Psoas muscle (tissue), 8 donors: ENCODE measurements around the gene PREX1. TPM values are rescaled to one million over a fixed set of nuclear protein-coding genes. Genes with fewer than 3 reads are reported as not detected.

ENCODE experiments used
- ATAC-seq, 4 donors: fragments of 200-7000 bp; cut with Tn5 transposase; one replicate each; pipeline ENCODE4 v1.9.1; 2020; ENCODE audit warnings: moderate library complexity in 3 of 4, mild to moderate bottlenecking in 2 of 4
- DNase-seq, 2 donors: peaks; one replicate each; pipeline ENCODE4 v3.0.0-alpha.2; 2020
- H3K27ac ChIP-seq: fragments of 200-600 bp; one replicate; pipeline ENCODE4 v1.8.0; 2022
- H3K27me3 ChIP-seq, 3 donors: fragments of 200-600 bp in 1 of 3; one replicate each; pipeline versions ENCODE4 v1.6.1 to v1.8.0; 2013 to 2022; ENCODE audit warnings: low read length in 2 of 3, mild to moderate bottlenecking in 2 of 3, moderate library complexity in 1 of 3; ENCODE audit not compliant: insufficient read depth in 3 of 3
- H3K36me3 ChIP-seq, 2 donors: fragments of 200-600 bp in 1 of 2; one replicate each; pipeline versions ENCODE4 v1.6.1 to v1.8.0; 2013 to 2022; ENCODE audit warnings: low read depth in 1 of 2, mild to moderate bottlenecking in 1 of 2, moderate library complexity in 1 of 2; ENCODE audit not compliant: insufficient read depth in 1 of 2
- H3K4me1 ChIP-seq: fragments of 200-600 bp; one replicate; pipeline ENCODE4 v1.8.0; 2022
- H3K4me3 ChIP-seq: fragments of 200-600 bp; one replicate; pipeline ENCODE4 v1.8.0; 2022; ENCODE audit warnings: mild to moderate bottlenecking
- H3K9me3 ChIP-seq: fragments of 200-600 bp; one replicate; pipeline ENCODE4 v1.8.0; 2022
- WGBS, 3 donors: extraction: QIAGEN DNeasy Blood & Tissue Kit; methylation state at CpG; one replicate each; pipeline versions ENCODE4 v1.1.6 to v1.1.7; 2013; 5-methylcytosine and 5-hydroxymethylcytosine counted together
- intact Hi-C, 2 donors: fragments of 100-400 bp; cut with DNase I; formaldehyde crosslinking; loops; one replicate each; pipeline versions ENCODE4 v1.11.0 to v1.14.2; 2022
- polyA plus RNA-seq, 3 donors: library from polyadenylated mRNA; stranded (reverse); fragments of 200-250 nt; gene quantifications; one replicate each; pipeline ENCODE4 v1.2.3, GENCODE V29; 2013
- total RNA-seq, 4 donors: library from RNA; stranded (reverse); fragmentation: NEBNext Ultra II Directional in 2 of 4; extraction: Animal tissue kit (Norgen Biotek cat#: 25700) in 2 of 4; gene quantifications; one replicate each; pipeline versions ENCODE4 v1.2.1 to v1.2.4, GENCODE V29; 2021 to 2023
- TF ChIP-seq, protein P1 (sequence below): fragments of 200-600 bp; IDR thresholded peaks from one replicate; pipeline ENCODE4 v1.8.0; 2022; ENCODE audit warnings: antibody characterized with exemption
- donor health status: healthy with polysubstance abuse.
- donor health status: DM: no; HTN: no; CAD: no; lungs with moderate emphysema.
- donor health status: Bipolar disorder and iron deficiency.
- donor health status: healthy.
- donor health status: DM: yes; HTN: yes; CAD: no.
- donor health status: DM: no; HTN: no; CAD: no.
- donor health status: DM: no; HTN: no; CAD: no.
- donor health status: DM: yes; HTN: yes; CAD: no.

PREX1 gene
- total and polyA plus RNA-seq, 7 donors, result 2.5 to 8.3 (median 5.3) TPM

GRCh38 chr20:48785801-48786200 is 42.0 kb downstream of the PREX1 start:
- DNase-seq, result no peak
- no peak for ATAC-seq
- Histone ChIP-seq H3K4me3 (no peak overlapping the region), H3K4me1 (no peaks in the 10 kb centered on the region), H3K9me3 (no peaks in the 10 kb centered on the region), H3K27me3 (peaks cover 0 to 3% (median 0%) of the 10 kb centered on the region in 3 donors), H3K27ac (no peak overlapping the region), H3K36me3 (no peaks in the 10 kb centered on the region)
- WGBS, 3 donors, result 96 to 99% (median 97%) methylated on average over 8 of the region's 8 CpGs
- TF ChIP-seq, protein P1, sequence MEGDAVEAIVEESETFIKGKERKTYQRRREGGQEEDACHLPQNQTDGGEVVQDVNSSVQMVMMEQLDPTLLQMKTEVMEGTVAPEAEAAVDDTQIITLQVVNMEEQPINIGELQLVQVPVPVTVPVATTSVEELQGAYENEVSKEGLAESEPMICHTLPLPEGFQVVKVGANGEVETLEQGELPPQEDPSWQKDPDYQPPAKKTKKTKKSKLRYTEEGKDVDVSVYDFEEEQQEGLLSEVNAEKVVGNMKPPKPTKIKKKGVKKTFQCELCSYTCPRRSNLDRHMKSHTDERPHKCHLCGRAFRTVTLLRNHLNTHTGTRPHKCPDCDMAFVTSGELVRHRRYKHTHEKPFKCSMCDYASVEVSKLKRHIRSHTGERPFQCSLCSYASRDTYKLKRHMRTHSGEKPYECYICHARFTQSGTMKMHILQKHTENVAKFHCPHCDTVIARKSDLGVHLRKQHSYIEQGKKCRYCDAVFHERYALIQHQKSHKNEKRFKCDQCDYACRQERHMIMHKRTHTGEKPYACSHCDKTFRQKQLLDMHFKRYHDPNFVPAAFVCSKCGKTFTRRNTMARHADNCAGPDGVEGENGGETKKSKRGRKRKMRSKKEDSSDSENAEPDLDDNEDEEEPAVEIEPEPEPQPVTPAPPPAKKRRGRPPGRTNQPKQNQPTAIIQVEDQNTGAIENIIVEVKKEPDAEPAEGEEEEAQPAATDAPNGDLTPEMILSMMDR, result no peak
- intact Hi-C loops, result no loop called here

- TF ChIP-seq, protein P1, result no peak
- 96 to 98% (median 97%) methylated on average over 6 of the region's 6 CpGs for WGBS, 3 donors
- no peak overlapping the region for H3K4me3 ChIP-seq
- H3K36me3 ChIP-seq, result no peaks in the 10 kb centered on the region
- peaks cover 0 to 3% (median 0%) of the 10 kb centered on the region in 3 donors for H3K27me3 ChIP-seq
- intact Hi-C loops, result no loop called here
- no peak for ATAC-seq
- H3K4me1 ChIP-seq, result no peaks in the 10 kb centered on the region
- H3K27ac ChIP-seq, result no peak overlapping the region
- DNase-seq, result no peak
- H3K9me3 ChIP-seq, result no peaks in the 10 kb centered on the region
These were observed 42.5 kb downstream of the PREX1 start for GRCh38 chr20:48785256-48785655.

- H3K4me1 ChIP-seq, result no peaks in the 10 kb centered on the region
These were observed 43.5 kb downstream of the PREX1 start for GRCh38 chr20:48784273-48784641.

DNA sequence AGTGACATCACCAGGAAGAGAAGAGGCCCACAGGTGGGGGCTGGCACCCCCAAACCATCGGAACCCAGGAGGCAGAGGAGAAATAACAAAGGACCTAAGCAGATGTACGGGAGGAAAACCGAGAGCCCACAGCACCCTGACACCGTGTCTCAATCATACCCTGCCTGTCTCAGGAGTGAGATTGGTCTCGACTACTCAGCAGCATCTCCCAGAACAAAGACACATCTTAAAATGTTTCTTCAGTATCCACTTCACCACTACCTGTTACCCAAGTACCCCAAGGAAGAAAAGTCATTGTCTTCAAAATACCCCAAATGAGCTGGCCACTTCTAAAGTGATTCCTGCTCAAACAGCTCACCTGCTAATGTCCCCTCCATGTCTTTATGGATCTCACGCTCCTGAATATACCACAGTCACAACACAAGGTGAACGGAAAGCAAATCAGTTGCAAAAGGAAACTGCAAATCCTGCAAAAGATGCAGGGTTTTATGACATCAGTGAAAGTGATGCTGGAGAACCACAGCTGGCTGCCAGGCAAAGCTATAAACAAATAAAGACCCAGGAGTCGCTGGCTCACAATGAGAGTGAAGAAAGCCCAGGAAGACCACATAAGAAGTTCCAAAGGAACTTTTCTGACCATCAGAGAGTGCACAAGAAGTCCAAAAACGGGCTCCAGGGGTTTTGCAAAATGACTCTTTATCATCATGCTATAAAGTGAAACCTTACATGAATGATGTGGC is 44.1 kb downstream of the PREX1 start:
- TF ChIP-seq, protein P1, result no peak
- H3K27ac ChIP-seq, result no peak overlapping the region
- intact Hi-C loops, result no loop called here
- H3K27me3 ChIP-seq, result peaks cover 0 to 3% (median 0%) of the 10 kb centered on the region in 3 donors
- ATAC-seq (no peak), DNase-seq (no peak)
- 81 to 88% (median 85%) methylated on average over 9 of the region's 9 CpGs for WGBS, 3 donors
- no peaks in the 10 kb centered on the region for H3K36me3 ChIP-seq
- no peaks in the 10 kb centered on the region for H3K4me1 ChIP-seq
- no peaks in the 10 kb centered on the region for H3K9me3 ChIP-seq
- H3K4me3 ChIP-seq, result no peak overlapping the region

More at GRCh38 chr20:48784273-48784641, 43.5 kb downstream of the PREX1 start:
- ATAC-seq (no peak), DNase-seq (no peak)
- TF ChIP-seq, protein P1, result no peak
- Histone ChIP-seq H3K27ac (no peak overlapping the region), H3K36me3 (no peaks in the 10 kb centered on the region), H3K27me3 (peaks cover 0 to 3% (median 0%) of the 10 kb centered on the region in 3 donors), H3K9me3 (no peaks in the 10 kb centered on the region), H3K4me3 (no peak overlapping the region)
- WGBS, 3 donors, result 86 to 92% (median 90%) methylated on average over 5 of the region's 5 CpGs
- intact Hi-C loops, result no loop called here
